SK-N-MC (cell line): ENCODE results near the gene CLK3.

Source experiments
- DNase-seq: peaks from one replicate; pipeline ENCODE4 v3.0.0-alpha.2; 2011; ENCODE audit warnings: low read depth, low spot score
- H3K27ac ChIP-seq: fragments of 200-600 bp; sonication (generic); 2 replicates; pipeline ENCODE4 v1.5.1; 2016; ENCODE audit warnings: mixed run types
- H3K36me3 ChIP-seq: fragments of 200-600 bp; sonication (generic); 2 replicates; pipeline ENCODE4 v1.6.1; 2017; ENCODE audit warnings: antibody characterized with exemption, low read length, mixed read lengths; ENCODE audit not compliant: insufficient read depth
- H3K4me3 ChIP-seq: fragments of 200-600 bp; sonication (generic); 2 replicates; pipeline ENCODE4 v1.5.1; 2016
- H3K9ac ChIP-seq: fragments of 200-600 bp; sonication (generic); 2 replicates; pipeline ENCODE4 v1.8.0; 2017; ENCODE audit warnings: mixed run types, mixed read lengths; ENCODE audit not compliant: insufficient read length
- H3K9me3 ChIP-seq: fragments of 200-600 bp; sonication (generic); 2 replicates; pipeline ENCODE4 v1.6.1; 2017; ENCODE audit warnings: low read depth, mild to moderate bottlenecking, antibody characterized with exemption, low read length, moderate library complexity, mixed read lengths
- EZH2 ChIP-seq: fragments of 200-600 bp; sonication (generic); IDR thresholded peaks from one replicate; pipeline ENCODE4 v1.6.1; 2017; ENCODE audit warnings: antibody characterized with exemption
- FOXP2 ChIP-seq: optimal IDR thresholded peaks from 2 replicates; pipeline ENCODE3; 2011; ENCODE audit warnings: mild to moderate bottlenecking, moderate library complexity; ENCODE audit not compliant: insufficient read depth; ENCODE audit errors: extremely low read length, control extremely low read depth
- POLR2AphosphoS5 ChIP-seq: IDR thresholded peaks from 2 replicates; pipeline ENCODE4 v1.6.1; 2012; ENCODE audit warnings: mild to moderate bottlenecking, low read depth, low read length, borderline replicate concordance

CLK3 gene

GRCh38 chr15:74630284-74631086 lies 14.8 kb downstream of the CLK3 start:
- Histone ChIP-seq H3K9ac (no peak overlapping the region), H3K36me3 (peaks cover 73% of the 10 kb centered on the region), H3K9me3 (no peaks in the 10 kb centered on the region), H3K27ac (no peak overlapping the region), H3K4me3 (no peak overlapping the region)
- no peak for TF ChIP-seq EZH2
- peak; percentile 39 for TF ChIP-seq POLR2AphosphoS5
- no peak for DNase-seq

- H3K9me3 ChIP-seq = no peaks in the 10 kb centered on the region
- no peak overlapping the region for H3K9ac ChIP-seq
- H3K27ac ChIP-seq = no peak overlapping the region
- no peak overlapping the region for H3K4me3 ChIP-seq
- H3K36me3 ChIP-seq = peaks cover 73% of the 10 kb centered on the region
- TF ChIP-seq FOXP2 = no peak
- TF ChIP-seq EZH2 = no peak
- no peak; the same call in 1 of the 2 replicates for TF ChIP-seq POLR2AphosphoS5
- DNase-seq = no peak
Measured at GRCh38 chr15:74631087-74631385, 15.4 kb downstream of the CLK3 start.

- no peaks in the 10 kb centered on the region for H3K9me3 ChIP-seq
- no peak overlapping the region for H3K27ac ChIP-seq
- no peak overlapping the region for H3K4me3 ChIP-seq
- DNase-seq = no peak
- no peak for TF ChIP-seq EZH2
- no peak for TF ChIP-seq FOXP2
- TF ChIP-seq POLR2AphosphoS5 = no peak
- peaks cover 73% of the 10 kb centered on the region for H3K36me3 ChIP-seq
- no peak overlapping the region for H3K9ac ChIP-seq
Measured at GRCh38 chr15:74631408-74631807, 15.8 kb downstream of the CLK3 start.

GRCh38 chr15:74631935-74632560 lies 16.4 kb downstream of the CLK3 start:
- Histone ChIP-seq H3K36me3 (peaks cover 74% of the 10 kb centered on the region), H3K4me3 (no peak overlapping the region), H3K9ac (no peak overlapping the region), H3K9me3 (no peaks in the 10 kb centered on the region), H3K27ac (no peak overlapping the region)
- DNase-seq = no peak
- TF ChIP-seq FOXP2 = no peak
- no peak for TF ChIP-seq POLR2AphosphoS5
- TF ChIP-seq EZH2 = no peak

- no peak for DNase-seq
- H3K9ac ChIP-seq = no peak overlapping the region
- H3K4me3 ChIP-seq = no peak overlapping the region
- peaks cover 74% of the 10 kb centered on the region for H3K36me3 ChIP-seq
- TF ChIP-seq POLR2AphosphoS5 = no peak
- no peak for TF ChIP-seq EZH2
- TF ChIP-seq FOXP2 = no peak
- no peak overlapping the region for H3K27ac ChIP-seq
- H3K9me3 ChIP-seq = no peaks in the 10 kb centered on the region
Measured at GRCh38 chr15:74632601-74633000, 17.0 kb downstream of the CLK3 start.

- TF ChIP-seq POLR2AphosphoS5 = no peak
- no peak for TF ChIP-seq EZH2
- no peak for TF ChIP-seq FOXP2
- H3K9ac ChIP-seq = no peak overlapping the region
- H3K27ac ChIP-seq = no peak overlapping the region
- no peaks in the 10 kb centered on the region for H3K9me3 ChIP-seq
- H3K4me3 ChIP-seq = no peak overlapping the region
- DNase-seq = no peak
- peaks cover 67% of the 10 kb centered on the region for H3K36me3 ChIP-seq
Measured at GRCh38 chr15:74633781-74634180, 18.1 kb downstream of the CLK3 start.

GRCh38 chr15:74635228-74635627 lies 19.6 kb downstream of the CLK3 start:
- no peak for TF ChIP-seq FOXP2
- no peak for TF ChIP-seq POLR2AphosphoS5
- TF ChIP-seq EZH2 = no peak
- Histone ChIP-seq H3K9ac (no peak overlapping the region), H3K9me3 (no peaks in the 10 kb centered on the region), H3K27ac (no peak overlapping the region), H3K36me3 (peaks cover 73% of the 10 kb centered on the region), H3K4me3 (no peak overlapping the region)
- DNase-seq = no peak

GRCh38 chr15:74636984-74637383 lies 21.3 kb downstream of the CLK3 start:
- no peak for TF ChIP-seq EZH2
- TF ChIP-seq FOXP2 = no peak
- no peak for TF ChIP-seq POLR2AphosphoS5
- Histone ChIP-seq H3K9ac (no peak overlapping the region), H3K36me3 (peaks cover 66% of the 10 kb centered on the region), H3K27ac (no peak overlapping the region), H3K9me3 (no peaks in the 10 kb centered on the region), H3K4me3 (no peak overlapping the region)
- DNase-seq = no peak

- no peak overlapping the region for H3K4me3 ChIP-seq
- peaks cover 37% of the 10 kb centered on the region for H3K36me3 ChIP-seq
- H3K9me3 ChIP-seq = no peaks in the 10 kb centered on the region
- H3K27ac ChIP-seq = no peak overlapping the region
- H3K9ac ChIP-seq = no peak overlapping the region
- no peak for DNase-seq
- TF ChIP-seq POLR2AphosphoS5 = no peak
- TF ChIP-seq FOXP2 = no peak
- TF ChIP-seq EZH2 = no peak
Measured at GRCh38 chr15:74641151-74641550, 25.5 kb downstream of the CLK3 start.
